Stimulated activated naive CD4-positive, alpha-beta T cell (primary cell): ENCODE results near the gene NSD2.
"Not testable (repeated sequence)": the region's sequence is repeated elsewhere in the genome, so short reads cannot be mapped to it uniquely, and the experiment has no call there.

Experiments
- DNase-seq, 6 experiments: peaks; one replicate each; lab custom pipeline; 2025; lab: John Stamatoyannopoulos, UW

Gene NSD2

GRCh38 chr4:1870578-1871443 lies at the start of gene NSD2:
NSD2 (plus strand) TSS chr4:1871393; CDS start chr4:1900655, 29,262 bp downstream.
- peak; percentile 81 to 94 (median 92) for DNase-seq

GRCh38 chr4:1821679-1822567 lies 49.3 kb upstream of the NSD2 start:
- DNase-seq, result no peak

GRCh38 chr4:1822568-1823544 lies 48.3 kb upstream of the NSD2 start:
- DNase-seq, result no peak

DNA sequence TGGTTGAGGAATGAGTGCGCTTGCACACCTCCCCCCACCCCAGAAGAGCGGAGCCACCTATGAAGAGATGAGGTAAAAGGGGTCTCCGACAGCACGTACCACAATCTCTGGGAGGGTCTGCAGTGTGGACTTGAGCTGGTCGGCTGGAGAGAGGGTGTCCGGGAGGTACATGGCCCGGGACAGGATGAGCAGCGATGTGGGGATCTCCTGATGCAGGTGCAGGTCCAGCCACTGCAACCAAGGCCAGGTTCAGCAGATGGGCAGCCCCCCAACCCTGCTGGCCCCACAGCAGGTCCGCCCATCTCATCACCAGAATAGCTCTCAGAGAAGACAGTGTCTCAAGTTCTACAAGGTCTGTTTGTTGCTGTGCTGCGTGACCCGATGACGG lies 47.7 kb upstream of the NSD2 start:
- DNase-seq, result no peak

GRCh38 chr4:1824746-1825145 lies 46.4 kb upstream of the NSD2 start:
- no peak for DNase-seq

DNA sequence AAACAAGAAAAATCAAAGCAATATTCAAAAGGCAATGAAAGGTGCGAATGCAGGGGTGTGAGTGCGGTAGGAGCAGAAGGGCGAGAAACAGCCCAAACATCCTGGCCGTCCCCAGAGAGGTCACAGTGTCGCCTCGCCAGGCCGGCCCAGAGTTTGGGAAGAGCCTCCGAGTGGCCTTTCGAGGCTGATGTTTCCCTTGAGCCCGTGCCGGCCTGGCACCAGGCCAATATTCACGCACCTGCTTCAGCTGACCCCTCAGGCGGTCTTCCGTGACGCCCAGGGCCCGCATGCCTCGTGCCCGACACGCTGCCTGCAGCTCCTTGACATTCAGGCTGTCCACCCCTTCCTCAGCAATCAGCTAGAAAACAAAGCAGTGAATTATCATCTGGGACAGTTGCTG lies 45.9 kb upstream of the NSD2 start:
- no peak for DNase-seq

DNA sequence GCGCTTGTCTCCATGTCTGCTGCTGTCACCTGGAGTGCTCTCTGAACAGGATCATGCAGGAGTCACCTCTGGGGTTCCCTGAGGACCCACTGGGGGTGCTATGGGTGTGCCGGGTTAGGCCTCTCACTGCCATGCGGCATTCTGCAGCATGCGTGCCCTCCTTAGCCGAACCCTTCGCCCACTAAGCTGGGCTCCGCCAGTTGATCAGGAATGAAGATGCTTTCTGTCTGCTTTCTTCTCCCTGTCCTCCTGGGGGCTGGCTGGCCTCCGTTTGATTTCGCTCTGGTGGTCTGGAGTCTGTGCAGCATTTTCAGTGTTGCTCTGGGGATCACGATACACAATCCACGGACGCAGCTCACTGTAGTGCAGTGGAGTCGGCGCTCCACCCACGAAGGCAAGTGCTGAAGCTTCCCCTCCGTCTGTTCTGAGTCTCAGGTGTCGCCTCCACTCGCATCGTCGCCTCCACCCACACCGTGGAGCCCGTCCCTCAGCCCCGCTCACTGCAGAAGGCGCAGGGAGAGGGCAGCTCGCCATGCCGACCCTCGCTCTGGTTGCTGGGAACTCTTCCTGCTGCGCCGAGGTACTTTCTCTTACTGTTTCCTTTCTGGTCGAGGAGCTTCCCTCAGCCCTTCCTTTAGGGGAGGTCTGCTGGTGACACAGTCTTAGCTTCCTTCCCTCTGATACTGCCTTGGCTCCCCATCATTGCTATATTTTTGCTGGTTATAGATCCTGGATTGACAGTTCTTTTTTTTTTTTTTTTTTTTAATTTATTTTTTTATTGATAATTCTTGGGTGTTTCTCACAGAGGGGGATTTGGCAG lies 44.5 kb upstream of the NSD2 start:
- DNase-seq, result no peak

- no peak for DNase-seq
Measured at GRCh38 chr4:1830234-1830633, 41.0 kb upstream of the NSD2 start.

DNA sequence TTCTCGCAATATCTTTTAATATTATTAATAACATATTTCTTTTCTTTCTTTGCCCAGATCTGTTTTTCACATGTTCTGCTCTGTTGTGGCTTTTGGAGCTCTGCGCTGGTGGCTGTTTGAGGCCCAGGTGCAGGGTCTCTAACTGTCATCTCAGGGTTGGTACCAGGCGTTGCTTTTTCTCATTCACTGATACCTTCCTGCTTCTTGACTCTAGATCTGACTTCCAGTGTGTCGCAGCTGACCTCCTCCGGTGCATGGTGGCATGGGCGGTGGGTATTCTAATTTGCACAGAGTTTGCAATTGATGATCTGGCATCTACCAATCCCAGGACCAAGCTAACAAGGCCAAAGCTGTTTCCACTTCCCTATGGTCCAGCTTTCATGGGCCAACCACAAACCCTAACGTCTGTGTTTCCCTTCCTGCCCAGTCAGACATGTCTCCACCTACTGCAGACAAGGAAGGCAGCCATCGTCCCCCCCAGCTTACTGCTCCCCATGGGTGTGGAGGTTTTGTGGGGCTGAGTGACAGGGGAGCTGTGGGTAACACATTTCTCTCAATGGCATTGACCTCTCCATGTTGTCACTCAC lies 40.5 kb upstream of the NSD2 start:
- DNase-seq, result no peak

DNA sequence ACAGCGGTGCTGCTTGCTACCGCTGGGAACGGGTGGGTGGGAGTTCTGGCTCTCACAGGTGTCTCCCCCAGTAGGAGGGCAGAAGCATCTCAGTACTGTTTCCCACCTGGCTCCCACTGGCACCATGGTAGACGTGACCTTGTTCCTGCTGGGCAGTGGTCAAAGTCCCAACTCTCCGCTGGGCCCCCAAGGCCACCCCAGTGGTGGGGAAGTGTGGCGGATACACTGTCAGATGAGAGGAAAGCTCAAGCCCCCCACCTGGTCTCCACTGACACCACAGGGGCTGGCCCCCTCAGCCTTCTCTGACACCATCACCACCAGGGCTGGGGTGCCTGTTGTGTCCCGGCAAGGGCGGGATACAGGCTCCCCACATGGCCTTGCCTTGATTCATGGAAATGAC lies 39.9 kb upstream of the NSD2 start:
- DNase-seq, result no peak

GRCh38 chr4:1832690-1833089 lies 38.5 kb upstream of the NSD2 start:
- no peak for DNase-seq

- no peak for DNase-seq
Measured at GRCh38 chr4:1833307-1834046, 37.7 kb upstream of the NSD2 start.

DNA sequence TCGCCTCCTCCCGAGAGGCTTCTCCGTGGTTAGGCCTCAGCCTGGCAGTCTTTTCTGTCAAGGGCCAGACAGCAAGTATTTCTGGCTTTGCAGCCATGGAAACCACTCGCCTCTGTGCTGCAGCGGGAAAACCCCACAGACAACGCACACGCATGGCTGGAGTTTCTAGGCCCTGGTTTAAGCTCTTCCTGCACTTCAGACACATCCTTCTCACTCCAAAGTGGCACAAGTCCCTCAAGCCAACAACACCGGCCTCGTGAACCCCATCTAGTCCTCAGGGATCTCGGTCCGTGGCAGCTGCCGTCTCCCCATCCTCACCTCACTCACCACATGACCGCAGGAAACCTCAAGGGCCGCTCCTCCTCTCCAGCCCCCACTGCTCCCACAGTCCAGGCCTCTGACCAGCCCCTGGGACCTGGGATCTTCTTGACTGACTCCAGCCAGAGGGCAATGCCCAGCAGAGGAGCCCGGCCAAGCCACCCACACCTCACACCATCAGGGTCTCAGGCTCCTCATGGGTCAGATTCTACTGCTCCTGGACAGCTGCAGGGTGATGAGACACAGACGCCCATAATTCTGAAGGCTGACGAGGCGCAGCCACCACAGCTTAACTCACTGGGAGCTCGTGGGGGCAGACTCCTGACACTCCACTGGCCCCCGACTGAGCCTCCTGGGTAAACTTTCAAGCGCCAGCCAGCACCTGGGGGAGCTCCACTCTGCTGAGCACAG lies 37.0 kb upstream of the NSD2 start:
- DNase-seq, result no peak

GRCh38 chr4:1835836-1836235 lies 35.4 kb upstream of the NSD2 start:
- not testable (repeated sequence) for DNase-seq

GRCh38 chr4:1836650-1837049 lies 34.5 kb upstream of the NSD2 start:
- DNase-seq, result no peak

DNA sequence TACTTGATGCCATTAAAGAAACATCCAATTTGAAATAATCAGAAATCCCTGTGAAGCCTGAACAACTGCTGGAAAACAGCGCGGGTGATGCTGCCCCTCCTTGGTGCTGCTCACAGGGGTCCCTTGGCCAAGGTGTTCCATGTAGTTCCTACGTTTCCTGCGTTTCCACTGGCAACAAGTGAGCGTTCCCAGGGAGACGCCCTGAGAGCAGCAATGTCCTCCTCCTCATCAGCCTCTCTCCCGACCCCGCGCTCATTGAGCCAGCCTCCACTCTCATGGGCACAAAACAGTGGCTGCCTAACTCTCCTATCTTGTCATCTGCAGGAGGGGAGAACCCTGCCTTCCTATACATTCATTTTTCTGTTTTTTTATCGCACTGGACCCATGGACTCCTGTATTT lies 34.1 kb upstream of the NSD2 start:
- DNase-seq, result no peak

- DNase-seq, result no peak
Measured at GRCh38 chr4:1839282-1839681, 31.9 kb upstream of the NSD2 start.

GRCh38 chr4:1841201-1841886 lies 29.8 kb upstream of the NSD2 start:
- no peak for DNase-seq

GRCh38 chr4:1841887-1842210 lies 29.3 kb upstream of the NSD2 start:
- no peak for DNase-seq
